GM10847 (cell line): ENCODE measurements around the gene UBA1.

Experiments used
- POLR2A ChIP-seq: IDR thresholded peaks from 2 replicates; pipeline ENCODE4 v1.6.1; 2011; ENCODE audit not compliant: insufficient read length; ENCODE audit errors: extremely low read depth

Gene UBA1

GRCh38 chrX:47193475-47194193 is at the start of gene UBA1:
TSS of gene UBA1 (plus strand) at chrX:47193829. CDS start at chrX:47198803, 4,974 bp downstream.
- peak; percentile 81 for TF ChIP-seq POLR2A

- no peak for TF ChIP-seq POLR2A
Observed at GRCh38 chrX:47143894-47144625, 49.6 kb upstream of the UBA1 start.

GRCh38 chrX:47144626-47145394 is 48.8 kb upstream of the UBA1 start, which contains the start of the genes NDUFB11 and RBM10:
TSS of gene NDUFB11 (minus strand) at chrX:47144702. CDS start at chrX:47144679, 23 bp downstream.
TSS of gene RBM10 (plus strand) at chrX:47145221. CDS start at chrX:47147482, 2,261 bp downstream.
- peak; percentile 70 for TF ChIP-seq POLR2A

GRCh38 chrX:47145395-47146120 is 48.1 kb upstream of the UBA1 start:
- TF ChIP-seq POLR2A, result no peak

DNA sequence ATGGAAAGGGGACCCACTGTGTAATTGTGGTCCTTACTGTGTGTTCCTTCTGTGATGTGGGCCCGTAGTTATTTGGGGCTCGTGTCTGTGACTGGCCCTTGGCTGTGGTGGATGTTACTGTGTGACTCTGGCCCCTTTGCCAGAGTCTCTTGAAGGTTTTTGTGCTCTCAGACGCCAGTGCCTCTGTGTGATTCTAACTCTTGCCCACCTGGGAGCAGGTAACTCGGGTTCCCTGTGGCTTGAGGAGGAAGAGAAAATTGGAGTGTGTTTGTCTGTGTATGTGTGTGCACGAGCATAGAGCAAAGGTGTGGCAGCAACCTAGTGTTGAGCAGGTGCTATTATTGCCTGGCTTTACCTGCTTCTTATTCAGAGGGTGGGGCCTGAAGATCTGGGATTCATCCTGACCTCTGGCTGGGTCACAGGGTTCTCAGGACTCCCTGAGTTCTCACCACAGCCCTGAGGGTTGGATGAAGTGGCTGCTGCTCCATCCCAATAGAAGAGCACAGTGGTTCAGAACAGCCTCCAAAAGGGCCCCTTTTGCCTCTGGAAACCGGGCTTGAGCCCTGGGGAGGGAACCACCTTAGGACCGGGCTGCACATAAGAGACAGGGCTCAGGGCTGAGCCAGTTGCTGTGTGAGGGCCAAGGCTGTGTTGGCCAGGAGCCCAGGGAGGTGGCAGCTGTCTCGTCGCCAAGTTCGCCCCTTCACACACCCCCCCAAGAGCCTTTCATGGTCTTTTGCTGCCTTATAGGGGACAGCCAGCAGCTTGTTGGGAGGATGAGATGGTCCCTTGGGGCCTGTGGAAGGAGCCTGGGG is 47.3 kb upstream of the UBA1 start:
- no peak for TF ChIP-seq POLR2A

DNA sequence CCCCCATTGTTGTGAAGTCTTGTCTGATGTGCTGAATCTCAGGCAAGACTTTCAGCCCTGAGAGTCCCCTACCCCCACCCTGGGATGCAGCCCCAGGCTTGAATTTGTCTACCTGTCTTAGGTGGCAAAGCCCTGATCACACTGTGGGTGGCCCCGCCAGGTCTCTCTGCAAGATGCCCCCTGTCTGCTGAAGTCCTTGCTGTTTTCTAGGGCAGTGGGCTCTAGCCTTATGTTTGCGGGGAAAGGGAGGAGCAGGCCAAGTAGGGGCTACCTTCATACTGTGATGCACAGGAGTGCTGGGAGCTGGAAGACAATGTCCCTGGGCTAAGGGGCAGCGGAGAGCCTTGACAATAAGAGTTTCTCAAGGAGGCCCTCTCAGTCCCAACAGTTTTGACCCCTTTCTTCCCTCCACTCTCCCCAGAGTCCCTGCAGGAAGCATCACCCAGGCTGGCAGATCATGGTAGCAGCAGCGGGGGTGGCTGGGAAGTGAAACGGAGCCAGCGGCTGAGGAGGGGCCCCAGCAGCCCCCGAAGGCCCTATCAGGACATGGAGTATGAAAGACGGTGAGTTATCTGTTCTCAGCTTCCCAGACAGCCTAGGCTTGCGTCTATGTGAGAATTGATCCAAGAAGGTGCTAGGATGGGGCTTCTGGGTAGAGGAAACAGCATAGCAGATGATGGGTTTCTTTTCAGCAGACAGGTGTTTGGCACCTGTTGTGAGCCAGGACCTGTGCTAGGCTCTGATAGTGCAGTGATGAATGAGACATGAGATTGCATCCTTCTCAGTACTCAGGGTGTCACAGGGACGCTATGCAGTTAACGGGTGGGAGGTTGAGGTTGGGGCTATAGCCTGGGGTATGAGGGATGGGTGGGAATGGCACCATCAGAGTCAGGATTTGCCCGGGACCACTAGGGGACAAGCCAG is 46.4 kb upstream of the UBA1 start:
- no peak for TF ChIP-seq POLR2A

DNA sequence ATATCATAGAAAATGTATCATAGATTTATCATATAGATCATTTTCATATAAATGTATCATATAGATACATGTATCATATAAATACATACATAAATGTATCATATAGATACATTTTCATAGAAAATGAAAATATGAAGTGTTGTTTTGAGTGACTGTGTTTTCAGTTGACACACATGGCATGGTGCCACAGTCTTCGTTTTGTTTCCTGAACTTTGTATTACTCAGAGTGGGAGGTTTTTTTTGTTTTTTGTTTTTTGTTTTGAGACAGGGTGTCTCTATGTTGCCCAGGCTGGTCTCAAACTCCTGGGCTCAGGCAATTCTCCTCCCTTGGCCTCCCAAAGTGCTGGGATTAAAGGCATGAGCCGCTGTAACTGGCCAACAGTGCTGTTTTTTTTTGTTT is 44.7 kb upstream of the UBA1 start:
- no peak for TF ChIP-seq POLR2A

- no peak for TF ChIP-seq POLR2A
Observed at GRCh38 chrX:47151435-47151834, 42.2 kb upstream of the UBA1 start.

GRCh38 chrX:47156611-47157520 is 36.8 kb upstream of the UBA1 start:
- no peak for TF ChIP-seq POLR2A

DNA sequence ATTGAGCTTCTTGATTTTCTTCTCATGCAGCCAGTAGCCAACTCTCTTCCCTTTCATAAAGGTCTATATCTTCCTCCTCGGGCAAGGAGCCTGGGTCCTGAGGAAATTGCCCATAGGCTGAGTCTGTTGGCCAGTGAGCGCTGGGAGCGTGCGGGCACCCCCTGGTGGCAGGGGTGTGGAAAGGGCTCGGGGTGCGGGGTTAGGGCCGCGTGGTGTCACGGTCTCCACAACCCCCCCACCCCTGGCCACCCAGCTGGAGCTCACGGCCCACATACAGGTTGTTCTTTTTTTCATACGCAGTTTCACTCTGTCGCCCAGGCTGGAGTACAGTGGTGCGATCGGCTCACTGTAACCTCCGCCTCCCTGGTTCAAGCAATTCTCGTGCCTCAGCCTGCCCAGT is 35.5 kb upstream of the UBA1 start:
- no peak for TF ChIP-seq POLR2A

DNA sequence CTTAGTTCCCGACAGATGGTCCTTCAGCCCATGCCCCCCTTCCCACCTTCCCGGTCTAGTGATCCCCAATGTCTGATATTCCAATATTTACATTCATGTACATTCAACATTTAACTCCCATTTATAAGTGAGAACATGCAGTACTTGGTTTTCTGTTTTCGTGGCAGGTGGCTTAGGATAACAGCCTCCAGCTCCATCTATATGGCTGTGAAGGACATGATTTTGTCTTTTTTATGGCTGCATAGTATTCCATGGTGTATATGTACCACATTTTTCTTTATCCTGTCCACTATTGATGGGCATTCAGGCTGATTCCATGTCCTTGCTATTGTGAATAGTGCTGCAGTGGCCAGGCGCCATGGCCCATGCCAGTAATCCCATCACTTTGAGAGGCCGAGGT is 34.8 kb upstream of the UBA1 start:
- no peak for TF ChIP-seq POLR2A

DNA sequence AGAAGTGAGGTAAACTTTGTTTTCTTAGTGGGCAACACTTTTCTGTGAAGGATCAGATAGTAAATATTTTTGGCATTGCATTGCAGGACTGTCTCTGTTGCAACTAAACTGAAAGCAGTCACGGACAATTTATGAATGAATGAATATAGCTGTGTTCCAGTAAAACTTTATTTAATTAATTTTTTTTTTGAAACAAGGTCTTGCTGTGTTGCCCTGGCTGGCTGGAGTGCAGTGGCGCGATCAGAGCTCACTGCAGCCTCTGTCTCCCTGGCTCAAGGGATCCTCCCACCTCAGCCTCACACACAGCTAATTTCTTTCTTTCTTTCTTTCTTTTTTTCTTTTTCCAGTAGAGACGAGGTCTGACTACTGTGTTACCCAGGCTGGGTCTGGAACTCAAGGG is 32.8 kb upstream of the UBA1 start:
- TF ChIP-seq POLR2A, result no peak
